ENCODE results near the gene MARCOL. TPM values are rescaled to one million over a fixed set of nuclear protein-coding genes. Genes with fewer than 3 reads are reported as not detected.

The MARCOL gene
- polyA plus RNA-seq, 1 donor from 2014 or later, result not detected

- no peak overlapping the region for H3K4me3 ChIP-seq (ENCODE audit: low read length)
- no peaks in the 10 kb centered on the region for H3K36me3 ChIP-seq (ENCODE audit: insufficient read depth, low read length)
- H3K9ac ChIP-seq (ENCODE audit: low read length), result no peak overlapping the region
- no peak overlapping the region for H3K4me2 ChIP-seq (ENCODE audit: low read length)
- H3K79me2 ChIP-seq (replicated peaks; ENCODE audit: insufficient read depth, low read length), result no peaks in the 10 kb centered on the region
- no peaks in the 10 kb centered on the region for H3K27me3 ChIP-seq (ENCODE audit: insufficient read depth, low read depth, low read length)
- no peaks in the 10 kb centered on the region for H4K20me1 ChIP-seq (ENCODE audit: insufficient read depth)
- TF ChIP-seq REST (IDR thresholded peaks at IDR 0.05; ENCODE audit: borderline replicate concordance), result no peak
- TF ChIP-seq SMC3 (conservative IDR thresholded peaks at IDR 0.05; ENCODE audit: poor library complexity), result no peak
- no peak for TF ChIP-seq EP300 (conservative IDR thresholded peaks at IDR 0.05; ENCODE audit: poor library complexity, severe bottlenecking)
- no peak for TF ChIP-seq RAD21 (conservative IDR thresholded peaks at IDR 0.05)
- no peaks in the 10 kb centered on the region for H3K9me3 ChIP-seq (ENCODE audit: low read length)
- no peaks in the 10 kb centered on the region for H3F3A ChIP-seq (ENCODE audit: insufficient read depth, low read length, poor library complexity, severe bottlenecking)
- no peaks in the 10 kb centered on the region for H3K9me2 ChIP-seq (ENCODE audit: insufficient read depth, low read length)
- H3K27ac ChIP-seq (ENCODE audit: low read length), result no peak overlapping the region
- H2AFZ ChIP-seq (ENCODE audit: low read depth, low read length), result no peak overlapping the region
Measured at GRCh38 chr5:148237785-148238417, 424 bp upstream of the MARCOL start.

GRCh38 chr5:148248894-148249293 lies 10.6 kb downstream of the MARCOL start:
- H3K9ac ChIP-seq (ENCODE audit: low read length), result no peak overlapping the region
- no peak overlapping the region for H3K4me2 ChIP-seq (ENCODE audit: low read length)
- H3K27ac ChIP-seq (ENCODE audit: low read length), result no peak overlapping the region
- H2AFZ ChIP-seq (ENCODE audit: low read depth, low read length), result no peak overlapping the region
- no peaks in the 10 kb centered on the region for H3K9me2 ChIP-seq (ENCODE audit: insufficient read depth, low read length)
- no peaks in the 10 kb centered on the region for H3K27me3 ChIP-seq (ENCODE audit: insufficient read depth, low read depth, low read length)
- TF ChIP-seq POLR2AphosphoS5 (IDR thresholded peaks at IDR 0.05), result no peak
- TF ChIP-seq EP300 (conservative IDR thresholded peaks at IDR 0.05; ENCODE audit: poor library complexity, severe bottlenecking), result no peak
- TF ChIP-seq MXI1 (conservative IDR thresholded peaks at IDR 0.05; ENCODE audit: poor library complexity, severe bottlenecking), result no peak
- no peak for TF ChIP-seq SMC3 (conservative IDR thresholded peaks at IDR 0.05; ENCODE audit: poor library complexity)
- TF ChIP-seq EZH2 (IDR thresholded peaks at IDR 0.05; ENCODE audit: borderline replicate concordance, insufficient read depth, low read length, poor library complexity, severe bottlenecking), result no peak
- no peak for TF ChIP-seq RAD21 (conservative IDR thresholded peaks at IDR 0.05)
- no peak for TF ChIP-seq REST (IDR thresholded peaks at IDR 0.05; ENCODE audit: borderline replicate concordance)
- no peak for TF ChIP-seq TAF1 (IDR thresholded peaks at IDR 0.05; ENCODE audit: low read depth)
- no peak for TF ChIP-seq CTCF (IDR thresholded peaks at IDR 0.05; ENCODE audit: poor library complexity, severe bottlenecking)
- no peaks in the 10 kb centered on the region for H3K36me3 ChIP-seq (ENCODE audit: insufficient read depth, low read length)
- no peak overlapping the region for H3K4me3 ChIP-seq (ENCODE audit: low read length)
- H3K79me2 ChIP-seq (replicated peaks; ENCODE audit: insufficient read depth, low read length), result no peaks in the 10 kb centered on the region
- H3F3A ChIP-seq (ENCODE audit: insufficient read depth, low read length, poor library complexity, severe bottlenecking), result no peaks in the 10 kb centered on the region
- H4K20me1 ChIP-seq (ENCODE audit: insufficient read depth), result no peaks in the 10 kb centered on the region
- H3K9me3 ChIP-seq (ENCODE audit: low read length), result no peaks in the 10 kb centered on the region
